ENCODE results near the gene FGF1.

GRCh38 chr5:142679744-142680143 is 6.1 kb downstream of the FGF1 start:
- TF ChIP-seq, protein P1, sequence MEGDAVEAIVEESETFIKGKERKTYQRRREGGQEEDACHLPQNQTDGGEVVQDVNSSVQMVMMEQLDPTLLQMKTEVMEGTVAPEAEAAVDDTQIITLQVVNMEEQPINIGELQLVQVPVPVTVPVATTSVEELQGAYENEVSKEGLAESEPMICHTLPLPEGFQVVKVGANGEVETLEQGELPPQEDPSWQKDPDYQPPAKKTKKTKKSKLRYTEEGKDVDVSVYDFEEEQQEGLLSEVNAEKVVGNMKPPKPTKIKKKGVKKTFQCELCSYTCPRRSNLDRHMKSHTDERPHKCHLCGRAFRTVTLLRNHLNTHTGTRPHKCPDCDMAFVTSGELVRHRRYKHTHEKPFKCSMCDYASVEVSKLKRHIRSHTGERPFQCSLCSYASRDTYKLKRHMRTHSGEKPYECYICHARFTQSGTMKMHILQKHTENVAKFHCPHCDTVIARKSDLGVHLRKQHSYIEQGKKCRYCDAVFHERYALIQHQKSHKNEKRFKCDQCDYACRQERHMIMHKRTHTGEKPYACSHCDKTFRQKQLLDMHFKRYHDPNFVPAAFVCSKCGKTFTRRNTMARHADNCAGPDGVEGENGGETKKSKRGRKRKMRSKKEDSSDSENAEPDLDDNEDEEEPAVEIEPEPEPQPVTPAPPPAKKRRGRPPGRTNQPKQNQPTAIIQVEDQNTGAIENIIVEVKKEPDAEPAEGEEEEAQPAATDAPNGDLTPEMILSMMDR (IDR thresholded peaks at IDR 0.05): no peak
- no peak for TF ChIP-seq POLR2A (IDR thresholded peaks at IDR 0.05)
